NT2/D1 (cell line): ENCODE measurements around the gene ACRBP.

ENCODE experiments used
- DNase-seq: peaks from one replicate; pipeline ENCODE4 v3.0.0-alpha.2; 2011; ENCODE audit warnings: low read depth, low spot score
- H3K27me3 ChIP-seq: 2 replicates; pipeline ENCODE4 v1.6.0; 2011; ENCODE audit warnings: mild to moderate bottlenecking; ENCODE audit not compliant: insufficient read length, insufficient read depth
- H3K36me3 ChIP-seq: 2 replicates; pipeline ENCODE4 v1.6.1; 2011; ENCODE audit warnings: mild to moderate bottlenecking, low read length, mixed read lengths; ENCODE audit not compliant: insufficient read depth, insufficient read length
- H3K4me1 ChIP-seq: 2 replicates; pipeline ENCODE4 v1.5.1; 2011; ENCODE audit not compliant: insufficient read depth, insufficient read length
- H3K4me3 ChIP-seq: 2 replicates; pipeline ENCODE4 v1.5.1; 2011; ENCODE audit warnings: low read depth; ENCODE audit not compliant: insufficient read length
- H3K9ac ChIP-seq: 2 replicates; pipeline ENCODE4 v1.6.0; 2011; ENCODE audit warnings: low read depth; ENCODE audit not compliant: insufficient read length
- H3K9me3 ChIP-seq: 2 replicates; pipeline ENCODE4 v1.5.1; 2011; ENCODE audit warnings: mild to moderate bottlenecking, low read length; ENCODE audit not compliant: insufficient read depth
- SUZ12 ChIP-seq: IDR thresholded peaks from 2 replicates; pipeline ENCODE4 v1.6.1; 2011; ENCODE audit not compliant: insufficient read length, insufficient read depth; ENCODE audit errors: extremely low read depth
- YY1 ChIP-seq: IDR thresholded peaks from 2 replicates; pipeline ENCODE4 v1.6.1; 2011; ENCODE audit not compliant: insufficient read length, insufficient read depth
- ZNF274 ChIP-seq: IDR thresholded peaks from 2 replicates; pipeline ENCODE4 v1.6.1; 2011; ENCODE audit warnings: mild to moderate bottlenecking, low read depth, low read length

Gene ACRBP

DNA sequence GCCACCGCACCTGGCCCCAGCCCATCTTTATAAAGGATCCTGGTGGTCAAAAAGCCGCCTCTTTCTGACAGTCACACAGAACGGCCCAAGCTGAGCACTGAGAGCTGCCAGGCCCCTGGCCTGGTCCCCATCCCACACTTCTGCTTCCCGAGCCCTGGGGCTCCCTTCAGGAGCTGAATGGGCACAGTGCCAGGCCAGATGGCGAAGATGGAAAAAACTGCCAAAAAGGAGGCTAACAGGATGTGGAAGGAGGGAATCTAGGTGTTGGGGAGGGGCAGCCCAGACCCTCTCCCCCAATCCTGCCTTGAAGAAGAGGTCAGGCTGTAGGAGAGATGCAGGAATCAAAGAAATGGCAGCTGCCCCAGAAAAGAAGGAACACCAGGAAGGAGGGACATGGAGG lies 16.5 kb downstream of the ACRBP start:
- Histone ChIP-seq H3K27me3 (no peaks in the 10 kb centered on the region), H3K4me3 (no peak overlapping the region), H3K9ac (no peak overlapping the region), H3K36me3 (no peaks in the 10 kb centered on the region), H3K4me1 (peaks cover 23% of the 10 kb centered on the region), H3K9me3 (no peaks in the 10 kb centered on the region)
- TF ChIP-seq YY1 (no peak), SUZ12 (no peak), ZNF274 (no peak)
- DNase-seq: no peak

DNA sequence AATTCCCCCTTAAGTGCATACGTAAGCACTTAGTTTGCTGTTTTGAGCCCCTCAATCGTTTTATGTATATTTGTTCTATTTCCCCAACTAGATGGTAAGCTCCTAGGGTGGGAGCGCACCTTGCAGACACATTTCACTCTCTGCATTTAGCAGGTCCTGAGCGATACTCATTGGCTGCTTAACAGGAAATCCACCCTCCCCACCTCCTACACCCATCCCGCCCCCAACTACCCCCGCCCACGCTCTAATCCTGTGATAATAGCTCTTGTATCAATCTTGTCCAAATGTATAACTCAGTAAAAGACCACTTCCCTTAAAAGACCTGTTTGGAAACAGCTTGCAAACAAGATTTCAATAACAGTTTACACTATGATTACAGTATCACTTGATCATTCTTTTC lies 19.6 kb downstream of the ACRBP start:
- Histone ChIP-seq H3K9me3 (no peaks in the 10 kb centered on the region), H3K27me3 (no peaks in the 10 kb centered on the region), H3K4me1 (peaks cover 18% of the 10 kb centered on the region), H3K9ac (no peak overlapping the region), H3K4me3 (no peak overlapping the region), H3K36me3 (no peaks in the 10 kb centered on the region)
- no peak for DNase-seq
- TF ChIP-seq ZNF274: no peak
- TF ChIP-seq YY1: no peak
- TF ChIP-seq SUZ12: no peak

DNA sequence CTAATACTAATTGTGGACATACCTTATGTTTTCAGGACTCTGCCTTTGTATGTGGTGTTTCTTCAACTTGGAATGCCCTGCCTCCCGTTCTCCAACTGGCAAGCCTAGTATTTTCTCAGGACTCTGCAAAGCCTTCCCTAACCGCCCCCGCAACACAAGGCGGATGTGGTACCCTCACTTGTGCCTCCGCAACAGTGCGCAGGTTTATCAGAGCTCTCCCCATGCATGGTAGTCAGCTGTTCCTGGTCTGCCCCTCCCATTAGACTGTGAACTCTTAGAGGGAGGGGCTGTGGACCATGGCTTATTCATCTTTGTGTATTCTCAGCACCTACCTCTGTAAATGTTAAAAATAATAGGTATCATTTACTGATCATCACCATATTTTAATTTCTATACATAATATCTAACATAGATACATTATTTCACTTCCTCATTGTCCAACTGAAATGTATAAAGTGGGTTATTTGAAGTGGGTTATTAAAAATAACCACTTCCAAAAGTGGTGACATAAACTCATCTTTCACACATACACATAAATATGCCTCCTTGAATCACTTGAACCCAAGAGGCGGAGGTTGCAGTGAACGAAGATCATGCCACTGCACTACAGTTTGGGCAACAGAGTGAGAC lies 20.5 kb downstream of the ACRBP start:
- H3K9ac ChIP-seq: no peak overlapping the region
- TF ChIP-seq ZNF274 (no peak), SUZ12 (no peak), YY1 (no peak)
- H3K4me3 ChIP-seq: no peak overlapping the region

DNA sequence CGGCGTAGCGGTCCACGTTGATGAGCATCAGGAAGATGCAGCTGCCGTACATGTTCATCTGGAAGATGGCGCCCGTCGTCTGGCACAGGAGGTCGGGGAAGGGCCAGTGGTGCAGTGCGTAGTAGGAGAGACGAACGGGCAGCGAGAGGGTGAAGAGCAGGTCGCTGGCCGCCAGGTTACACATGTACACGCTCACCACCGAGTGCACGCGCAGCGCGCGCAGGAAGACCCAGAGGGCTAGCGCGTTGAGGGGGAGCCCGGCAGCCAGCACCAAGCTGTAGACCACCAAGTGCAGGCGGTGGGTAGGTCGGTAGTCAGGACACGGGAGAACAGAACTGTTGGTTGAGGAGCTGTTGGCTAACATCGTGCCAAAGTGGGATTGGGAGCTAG lies 26.4 kb downstream of the ACRBP start:
- H3K4me1 ChIP-seq: peaks cover 12% of the 10 kb centered on the region
- no peak for TF ChIP-seq ZNF274
- TF ChIP-seq YY1: no peak
- TF ChIP-seq SUZ12: no peak
- DNase-seq: no peak
- H3K9ac ChIP-seq: no peak overlapping the region
- H3K27me3 ChIP-seq: no peaks in the 10 kb centered on the region
- no peaks in the 10 kb centered on the region for H3K9me3 ChIP-seq
- H3K36me3 ChIP-seq: no peaks in the 10 kb centered on the region
- H3K4me3 ChIP-seq: no peak overlapping the region

More for the DNA sequence above, 20.5 kb downstream of the ACRBP start:
- H3K27me3 ChIP-seq: no peaks in the 10 kb centered on the region
- peaks cover 17% of the 10 kb centered on the region for H3K4me1 ChIP-seq
- DNase-seq: no peak
- H3K9me3 ChIP-seq: no peaks in the 10 kb centered on the region
- H3K36me3 ChIP-seq: no peaks in the 10 kb centered on the region

DNA sequence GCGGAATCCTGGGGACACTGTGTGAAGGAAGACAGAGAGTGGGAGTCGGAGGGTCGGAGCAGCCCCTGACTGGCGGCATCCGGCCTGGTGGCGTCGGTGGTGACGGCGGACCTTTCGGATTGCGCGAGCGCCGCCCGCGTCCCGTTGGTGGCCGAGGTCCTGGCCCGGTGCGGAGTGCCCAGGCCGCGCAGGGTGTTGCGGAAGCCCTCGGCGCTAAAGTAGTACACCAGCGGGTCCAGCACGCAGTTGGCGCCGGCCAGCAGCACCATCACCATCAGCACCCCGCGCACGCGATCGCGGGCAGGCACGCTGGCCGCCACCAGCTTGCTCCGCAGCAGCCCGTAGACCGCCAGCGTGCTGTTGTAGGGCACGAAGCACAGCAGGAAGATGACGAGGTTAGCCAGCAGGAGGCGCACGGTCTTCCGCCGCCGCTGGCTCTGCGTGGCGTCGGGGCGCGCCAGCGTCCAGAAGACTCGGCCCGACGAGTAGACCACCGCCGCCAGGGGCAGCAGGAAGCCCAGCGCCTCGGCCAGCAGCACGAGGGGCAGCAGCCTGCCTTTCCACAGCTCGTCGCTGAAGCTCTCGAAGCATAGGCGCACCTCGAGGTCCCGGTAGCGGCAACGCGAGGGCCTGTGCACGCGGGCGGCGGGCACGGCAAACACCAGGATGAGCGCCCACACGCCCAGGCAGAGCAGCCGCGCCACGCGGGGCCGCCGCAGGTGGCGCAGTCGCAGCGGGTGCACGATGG lies 26.9 kb downstream of the ACRBP start:
- no peak for TF ChIP-seq ZNF274
- TF ChIP-seq YY1: no peak
- no peak for TF ChIP-seq SUZ12
- no peak overlapping the region for H3K9ac ChIP-seq
- peaks cover 15% of the 10 kb centered on the region for H3K4me1 ChIP-seq
- H3K9me3 ChIP-seq: no peaks in the 10 kb centered on the region
- H3K27me3 ChIP-seq: no peaks in the 10 kb centered on the region
- H3K4me3 ChIP-seq: no peak overlapping the region
- DNase-seq: no peak
- no peaks in the 10 kb centered on the region for H3K36me3 ChIP-seq

DNA sequence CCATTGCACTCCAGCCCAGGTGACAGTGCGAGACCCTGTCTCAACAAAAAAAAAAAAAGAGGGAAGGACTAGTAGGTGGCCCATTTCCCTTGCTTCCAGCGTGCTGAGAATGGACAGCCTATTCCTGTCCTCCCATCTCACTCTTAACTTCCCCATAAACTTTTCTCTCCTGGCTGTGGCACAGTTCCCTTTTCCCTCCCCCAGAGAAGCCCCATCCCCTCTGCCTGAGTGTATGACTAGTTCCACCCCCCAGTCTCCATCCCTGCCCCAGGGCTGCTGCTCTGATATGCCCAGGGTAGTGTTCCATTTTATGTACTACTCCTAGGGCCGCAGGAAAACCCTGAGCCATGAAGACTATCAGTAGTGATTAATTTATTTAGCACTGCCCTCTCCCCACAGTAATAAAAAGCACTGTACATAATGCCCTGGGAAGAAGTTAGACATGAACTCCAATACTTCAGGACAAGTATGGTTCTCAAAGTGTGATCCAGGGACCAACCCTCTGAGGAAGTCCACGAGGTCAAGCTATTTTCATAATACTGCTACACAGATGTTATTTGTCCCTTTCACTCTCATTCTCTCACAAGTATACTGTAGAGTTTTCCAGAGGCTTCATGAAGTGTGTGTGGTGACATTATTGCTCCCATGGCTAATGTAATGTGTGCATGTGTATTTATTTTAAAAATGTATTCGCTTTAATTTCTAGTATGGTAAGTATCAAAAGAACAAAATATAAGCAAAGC lies 28.6 kb downstream of the ACRBP start:
- no peak overlapping the region for H3K9ac ChIP-seq
- H3K4me1 ChIP-seq: peaks cover 21% of the 10 kb centered on the region
- TF ChIP-seq YY1 (no peak), ZNF274 (no peak), SUZ12 (no peak)
- H3K9me3 ChIP-seq: no peaks in the 10 kb centered on the region
- no peak for DNase-seq
- H3K36me3 ChIP-seq: no peaks in the 10 kb centered on the region
- no peaks in the 10 kb centered on the region for H3K27me3 ChIP-seq
- H3K4me3 ChIP-seq: no peak overlapping the region

DNA sequence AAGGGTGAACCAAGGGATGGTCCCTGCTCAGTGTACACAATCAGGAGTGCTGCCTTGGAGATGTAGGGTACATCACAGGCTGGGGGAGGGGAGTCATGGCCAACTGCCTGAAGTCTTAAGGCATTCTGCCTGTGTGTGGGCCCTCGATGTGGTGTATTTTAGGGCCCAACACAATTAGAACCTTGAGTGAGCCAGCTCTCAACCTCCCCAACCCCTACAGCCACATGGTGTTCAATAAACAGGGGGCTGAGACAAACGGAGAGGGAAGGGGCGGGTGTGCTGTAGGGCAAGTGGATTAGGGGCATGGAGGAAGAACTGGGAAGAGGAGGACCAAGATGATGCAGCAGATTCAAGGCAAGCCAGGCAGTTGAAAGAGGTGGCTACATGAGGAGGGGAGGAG lies 31.4 kb downstream of the ACRBP start:
- Histone ChIP-seq H3K4me1 (peaks cover 34% of the 10 kb centered on the region), H3K36me3 (no peaks in the 10 kb centered on the region), H3K9ac (no peak overlapping the region), H3K4me3 (no peak overlapping the region), H3K9me3 (no peaks in the 10 kb centered on the region), H3K27me3 (no peaks in the 10 kb centered on the region)
- no peak for TF ChIP-seq YY1
- no peak for TF ChIP-seq ZNF274
- TF ChIP-seq SUZ12: no peak
- no peak for DNase-seq
